B cell (primary cell): ENCODE data around the gene EFNB3. TPM values are rescaled to one million over a fixed set of nuclear protein-coding genes. Genes with fewer than 3 reads are reported as not detected.

ENCODE experiments used
- ATAC-seq: fragments of 200-7000 bp; cut with Tn5 transposase; one replicate; pipeline ENCODE4 v1.10.0; 2021; ENCODE audit warnings: low read depth, mild to moderate bottlenecking, moderate number of reproducible peaks, moderate library complexity
- CTCF ChIA-PET: fragments of 350-600 bp; sonication (Branson Sonifier 250); formaldehyde crosslinking; loops from one replicate; lab custom pipeline; 2021; ENCODE audit warnings: antibody characterized with exemption, inconsistent platforms; lab: Charles Lee
- POLR2A ChIA-PET: fragments of 350-600 bp; sonication (Branson Sonifier 250); formaldehyde crosslinking; loops from one replicate; lab custom pipeline; 2021; ENCODE audit warnings: antibody characterized with exemption; lab: Charles Lee
- DNase-seq: peaks from one replicate; pipeline ENCODE4 v3.0.0; 2013
- H2AFZ ChIP-seq: 2 replicates; pipeline ENCODE4 v1.6.1; 2012; ENCODE audit warnings: mild to moderate bottlenecking, low read depth, low read length; ENCODE audit not compliant: insufficient read depth, poor library complexity, severe bottlenecking
- H3K27ac ChIP-seq, 2 donors: 1 replicate in 1 of 2; 2 replicates in 1 of 2; pipeline ENCODE4 v1.5.1; 2012 to 2013; ENCODE audit warnings: low read length in 2 of 2, mild to moderate bottlenecking in 2 of 2, moderate library complexity in 1 of 2
- H3K27me3 ChIP-seq, 4 experiments: fragments of 200-600 bp in 1 of 4; sonication (generic) in 1 of 4; replicated peaks in 1 of 4; 1 replicate in 2 of 4; 2 replicates in 2 of 4; pipeline versions ENCODE4 v1.6.1 to v1.7.0; 2013 to 2016; ENCODE audit warnings: low read length in 3 of 4, mild to moderate bottlenecking in 2 of 4, mixed read lengths in 1 of 4, moderate library complexity in 1 of 4; ENCODE audit not compliant: insufficient read depth in 4 of 4, control insufficient read depth in 3 of 4; ENCODE audit errors: control extremely low read depth in 1 of 4
- H3K36me3 ChIP-seq, 2 experiments: replicated peaks in 1 of 2; 1 replicate in 1 of 2; 2 replicates in 1 of 2; pipeline versions ENCODE4 v1.6.1 to v1.7.1; 2013; ENCODE audit warnings: low read length in 1 of 2; ENCODE audit not compliant: insufficient read depth in 2 of 2, control insufficient read depth in 1 of 2; ENCODE audit errors: control extremely low read depth in 1 of 2, extremely low read depth in 1 of 2
- H3K4me1 ChIP-seq, 2 donors: fragments of 200-600 bp in 1 of 2; sonication (generic) in 1 of 2; 1 replicate in 1 of 2; 2 replicates in 1 of 2; pipeline versions ENCODE4 v1.5.1 to v1.6.1; 2013 to 2017; ENCODE audit warnings: low read length in 2 of 2; ENCODE audit not compliant: control insufficient read depth in 2 of 2, insufficient read depth in 2 of 2
- H3K4me2 ChIP-seq: replicated peaks from 2 replicates; pipeline ENCODE3; 2012; ENCODE audit warnings: mild to moderate bottlenecking, low read depth, low read length; ENCODE audit not compliant: poor library complexity, severe bottlenecking
- H3K4me3 ChIP-seq, 5 experiments: fragments of 200-600 bp in 1 of 5; sonication (generic) in 1 of 5; 1 replicate in 3 of 5; 2 replicates in 2 of 5; pipeline versions ENCODE4 v1.5.1 to v1.7.0; 2011 to 2016; ENCODE audit warnings: low read length in 4 of 5, mild to moderate bottlenecking in 4 of 5, low read depth in 2 of 5, control low read depth in 1 of 5, moderate library complexity in 1 of 5; ENCODE audit not compliant: insufficient read depth in 1 of 5; ENCODE audit errors: control extremely low read depth in 1 of 5, extremely low read depth in 1 of 5
- H3K79me2 ChIP-seq: fragments of 200-600 bp; sonication (generic); one replicate; pipeline ENCODE4 v1.6.0; 2016; ENCODE audit warnings: low read length; ENCODE audit not compliant: control insufficient read depth, insufficient read depth
- H3K9ac ChIP-seq: fragments of 200-600 bp; sonication (generic); 2 replicates; pipeline ENCODE4 v1.6.1; 2017; ENCODE audit warnings: mild to moderate bottlenecking, low read length, moderate library complexity
- H3K9me3 ChIP-seq, 3 donors: one replicate each; pipeline versions ENCODE4 v1.6.1 to v1.7.1; 2013; ENCODE audit warnings: low read length in 2 of 3; ENCODE audit not compliant: control insufficient read depth in 2 of 3, insufficient read depth in 1 of 3; ENCODE audit errors: control extremely low read depth in 1 of 3
- H4K20me1 ChIP-seq: 2 replicates; pipeline ENCODE4 v1.6.0; 2012; ENCODE audit warnings: mild to moderate bottlenecking, low read length; ENCODE audit not compliant: insufficient read depth, control insufficient read depth, poor library complexity, severe bottlenecking
- H3K27ac Mint-ChIP-seq: one replicate; pipeline ENCODE4 v1.8.0; 2021; ENCODE audit warnings: mixed read lengths
- H3K27me3 Mint-ChIP-seq: one replicate; pipeline ENCODE4 v1.8.0; 2021; ENCODE audit warnings: mixed read lengths
- H3K4me1 Mint-ChIP-seq: one replicate; pipeline ENCODE4 v1.8.0; 2021; ENCODE audit warnings: mixed read lengths
- H3K4me3 Mint-ChIP-seq: one replicate; pipeline ENCODE4 v1.8.0; 2021; ENCODE audit warnings: mixed read lengths
- H3K9me3 Mint-ChIP-seq: one replicate; pipeline ENCODE4 v1.8.0; 2022; ENCODE audit warnings: mixed read lengths; ENCODE audit not compliant: insufficient read depth
- CTCF ChIP-seq: fragments of 200-600 bp; IDR thresholded peaks from one replicate; pipeline ENCODE4 v1.8.0; 2022; ENCODE audit warnings: antibody characterized with exemption, mild to moderate bottlenecking
- EZH2 ChIP-seq: IDR thresholded peaks from 2 replicates; pipeline ENCODE4 v1.6.1; 2012; ENCODE audit warnings: borderline replicate concordance, low read depth, mild to moderate bottlenecking, moderate library complexity, low read length; ENCODE audit not compliant: insufficient read depth, poor library complexity, severe bottlenecking
- WGBS: methylation state at CpG from one replicate; pipeline ENCODE4 v1.1.5; 2013; ENCODE audit warnings: missing lambda C conversion rate; ENCODE audit not compliant: insufficient coverage; 5-methylcytosine and 5-hydroxymethylcytosine counted together
- intact Hi-C: fragments of 100-400 bp; cut with micrococcal nuclease; formaldehyde crosslinking; loops from one replicate; pipeline ENCODE4 v1.10.0; 2022
- polyA plus RNA-seq: library from polyadenylated mRNA; depleted of rRNA; stranded (reverse); fragments of >200 nt; gene quantifications from 2 replicates; pipeline ENCODE4 v1.2.3, GENCODE V29; 2012
- total RNA-seq, 2 donors: library from RNA; stranded (reverse); fragments of 120-200 nt in 1 of 2; gene quantifications; 1 replicate in 1 of 2; 2 replicates in 1 of 2; pipeline versions ENCODE4 v1.2.3 to v1.2.4, GENCODE V29; 2013 to 2022

Gene EFNB3
- total and polyA plus RNA-seq, 2 donors (not counting 1 experiment from before 2014, with no cell fraction given), result not detected

DNA sequence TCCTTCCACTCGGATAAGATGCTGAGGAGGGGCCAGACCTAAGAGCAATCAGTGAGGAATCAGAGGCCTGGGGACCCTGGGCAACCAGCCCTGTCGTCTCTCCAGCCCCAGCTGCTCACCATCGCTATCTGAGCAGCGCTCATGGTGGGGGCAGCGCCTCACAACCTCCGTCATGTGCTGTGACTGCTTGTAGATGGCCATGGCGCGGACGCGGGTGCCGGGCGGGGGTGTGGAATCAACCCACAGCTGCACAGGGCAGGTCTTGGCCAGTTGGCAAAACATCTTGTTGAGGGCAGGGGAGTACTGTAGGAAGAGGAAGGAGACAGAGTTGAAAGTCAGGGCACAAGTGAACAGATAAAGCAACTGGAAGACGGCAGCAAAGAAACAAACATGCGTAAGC, 30.1 kb upstream of the EFNB3 start:
- H2AFZ ChIP-seq, result no peak overlapping the region
- H3K4me3 ChIP-seq, result no peak overlapping the region
- intact Hi-C loops, result no loop called here
- peaks cover 47% of the 10 kb centered on the region for H4K20me1 ChIP-seq
- POLR2A ChIA-PET, result interaction anchor here (0.7 to 1.1 kb wide), 2 partner anchors 11 kb away, joined by 4 to 8 read pairs; no protein-coding TSS in a partner anchor
- DNase-seq (no peak), ATAC-seq (no peak)
- H3K27ac ChIP-seq, result no peak overlapping the region
- Mint-ChIP-seq H3K4me3 (no peak overlapping the region), H3K27me3 (no peaks in the 10 kb centered on the region), H3K4me1 (peaks cover 5% of the 10 kb centered on the region), H3K27ac (no peak overlapping the region), H3K9me3 (no peaks in the 10 kb centered on the region)
- H3K79me2 ChIP-seq, result peaks cover 38% of the 10 kb centered on the region
- TF ChIP-seq CTCF (no peak), EZH2 (no peak)
- H3K4me2 ChIP-seq, result no peak overlapping the region
- CTCF ChIA-PET, result interaction anchor here (0.8 to 1.7 kb wide), 3 partner anchors 12 to 319 kb away, joined by 3 to 5 read pairs (median 3); partner anchors contain the start of gene TP53
- WGBS, result 97% methylated on average over 11 of the region's 14 CpGs
- H3K4me1 ChIP-seq, result no peaks in the 10 kb centered on the region
- H3K9ac ChIP-seq, result no peak overlapping the region
- peaks cover 13 to 55% of the 10 kb centered on the region in 2 experiments for H3K36me3 ChIP-seq
- no peaks in the 10 kb centered on the region for H3K27me3 ChIP-seq
- H3K9me3 ChIP-seq, result peaks cover 3 to 9% (median 8%) of the 10 kb centered on the region in 3 donors

DNA sequence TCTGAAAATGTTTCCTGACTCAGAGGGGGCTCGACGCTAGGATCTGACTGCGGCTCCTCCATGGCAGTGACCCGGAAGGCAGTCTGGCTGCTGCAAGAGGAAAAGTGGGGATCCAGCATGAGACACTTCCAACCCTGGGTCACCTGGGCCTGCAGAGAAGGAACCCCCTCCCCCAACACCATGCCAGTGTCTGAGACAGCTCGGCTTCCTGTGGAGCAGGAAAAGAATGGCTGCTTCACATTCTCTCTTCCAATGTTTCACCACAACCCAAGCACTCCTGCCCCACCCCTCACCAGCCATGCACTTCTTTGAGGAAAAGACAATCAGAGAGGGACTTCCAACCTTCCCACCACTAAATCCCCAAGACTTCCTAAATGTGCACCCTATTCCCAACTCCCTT, 28.5 kb upstream of the EFNB3 start:
- no peaks in the 10 kb centered on the region for H3K27me3 Mint-ChIP-seq
- H3K4me2 ChIP-seq, result no peak overlapping the region
- H3K27ac Mint-ChIP-seq, result peak overlapping the region; percentile 46
- no peak overlapping the region for H3K27ac ChIP-seq
- CTCF ChIA-PET, result no interaction called here
- no peak overlapping the region for H3K9ac ChIP-seq
- no peaks in the 10 kb centered on the region for H3K27me3 ChIP-seq
- H3K4me1 Mint-ChIP-seq, result peaks cover 7% of the 10 kb centered on the region
- peaks cover 3 to 9% (median 8%) of the 10 kb centered on the region in 3 donors for H3K9me3 ChIP-seq
- H3K4me1 ChIP-seq, result no peaks in the 10 kb centered on the region
- intact Hi-C loops, result no loop called here
- POLR2A ChIA-PET, result interaction anchor here (0.7 to 1.2 kb wide), 2 partner anchors 11 to 472 kb away, joined by 3 to 4 read pairs; partner anchors contain the start of gene TP53
- H4K20me1 ChIP-seq, result peaks cover 54% of the 10 kb centered on the region
- no peak overlapping the region for H3K4me3 ChIP-seq
- H3K36me3 ChIP-seq, result peaks cover 15 to 41% of the 10 kb centered on the region in 2 experiments
- ATAC-seq (no peak), DNase-seq (no peak)
- peaks cover 53% of the 10 kb centered on the region for H3K79me2 ChIP-seq
- H2AFZ ChIP-seq, result no peak overlapping the region
- H3K9me3 Mint-ChIP-seq, result no peaks in the 10 kb centered on the region
- H3K4me3 Mint-ChIP-seq, result no peak overlapping the region
- TF ChIP-seq EZH2 (no peak), CTCF (no peak)
- 97% methylated on average over 5 of the region's 5 CpGs for WGBS
